HG02759 (cell line): ENCODE measurements around the gene NSFL1C.

Source experiments
- ATAC-seq: cut with Tn5 transposase; IDR thresholded peaks from one replicate; pipeline ENCODE4 v1.9.1; 2021; ENCODE audit warnings: mild to moderate bottlenecking, moderate library complexity; ENCODE audit not compliant: unreplicated experiment

NSFL1C gene

GRCh38 chr20:1462834-1463233, 3.8 kb downstream of the NSFL1C start:
- ATAC-seq, result no peak

- ATAC-seq, result no peak
Observed at GRCh38 chr20:1462001-1462400, 4.6 kb downstream of the NSFL1C start.

- ATAC-seq, result no peak
Observed at GRCh38 chr20:1460275-1460674, 6.4 kb downstream of the NSFL1C start.

- no peak for ATAC-seq
Observed at GRCh38 chr20:1457992-1458391, 8.7 kb downstream of the NSFL1C start.

- ATAC-seq, result no peak
Observed at GRCh38 chr20:1456300-1456699, 10.3 kb downstream of the NSFL1C start.

GRCh38 chr20:1450926-1451491, 15.6 kb downstream of the NSFL1C start:
- no peak for ATAC-seq

GRCh38 chr20:1449370-1449769, 17.3 kb downstream of the NSFL1C start:
- ATAC-seq, result no peak

- ATAC-seq, result no peak
Observed at GRCh38 chr20:1448081-1448620, 18.5 kb downstream of the NSFL1C start.

- no peak for ATAC-seq
Observed at GRCh38 chr20:1446536-1446935, 20.1 kb downstream of the NSFL1C start.

GRCh38 chr20:1443085-1443484, 23.6 kb downstream of the NSFL1C start:
- ATAC-seq, result no peak

GRCh38 chr20:1442304-1442703, 24.3 kb downstream of the NSFL1C start:
- ATAC-seq, result no peak

- no peak for ATAC-seq
Observed at GRCh38 chr20:1441133-1441532, 25.5 kb downstream of the NSFL1C start.

GRCh38 chr20:1440024-1440423, 26.6 kb downstream of the NSFL1C start:
- no peak for ATAC-seq

- no peak for ATAC-seq
Observed at GRCh38 chr20:1438361-1438760, 28.3 kb downstream of the NSFL1C start.

- ATAC-seq, result no peak
Observed at GRCh38 chr20:1437235-1437904, 29.3 kb downstream of the NSFL1C start.

- no peak for ATAC-seq
Observed at GRCh38 chr20:1436263-1436662, 30.4 kb downstream of the NSFL1C start.

- no peak for ATAC-seq
Observed at GRCh38 chr20:1435337-1435699, 31.3 kb downstream of the NSFL1C start.

GRCh38 chr20:1434571-1435336, 31.9 kb downstream of the NSFL1C start:
- peak; percentile 98 for ATAC-seq

GRCh38 chr20:1431158-1431557, 35.5 kb downstream of the NSFL1C start:
- ATAC-seq, result no peak

GRCh38 chr20:1430004-1430451, 36.6 kb downstream of the NSFL1C start:
- ATAC-seq, result no peak

GRCh38 chr20:1429143-1429728, 37.4 kb downstream of the NSFL1C start:
- no peak for ATAC-seq
